HepG2 (cell line): Measurements from ENCODE around the gene TMEM184B. TPM values are rescaled to one million over a fixed set of nuclear protein-coding genes. Genes with fewer than 3 reads are reported as not detected.
A peak's percentile ranks its signal among the peaks of the same experiment; 100 is the strongest.

Experiments used
- ARNT2 ChIP-seq: sonication (generic); formaldehyde crosslinking; IDR thresholded peaks from 2 replicates; pipeline ENCODE4 v1.8.0; 2022; ENCODE audit warnings: mild to moderate bottlenecking, low read depth, missing genetic modification reagents, moderate library complexity
- BORCS8-MEF2B ChIP-seq: sonication (generic); formaldehyde crosslinking; IDR thresholded peaks from 2 replicates; pipeline ENCODE4 v1.8.0; 2022; ENCODE audit warnings: mild to moderate bottlenecking, missing genetic modification reagents
- DNMT1 ChIP-seq: sonication (generic); formaldehyde crosslinking; IDR thresholded peaks from 2 replicates; pipeline ENCODE4 v1.5.1; 2020; ENCODE audit warnings: mild to moderate bottlenecking, missing genetic modification reagents
- ELF3 ChIP-seq: IDR thresholded peaks from 2 replicates; pipeline ENCODE4 v1.6.1; 2016; ENCODE audit warnings: missing genetic modification reagents, missing compliant biosample characterization
- HCFC1 ChIP-seq: fragments of 150-350 bp; IDR thresholded peaks from 2 replicates; pipeline ENCODE4 v1.6.1; 2014; ENCODE audit warnings: low read depth, low read length
- KDM4B ChIP-seq: sonication (generic); formaldehyde crosslinking; IDR thresholded peaks from 2 replicates; pipeline ENCODE4 v1.4.0; 2020; ENCODE audit warnings: missing genetic modification reagents
- KMT2A ChIP-seq: sonication (generic); formaldehyde crosslinking; IDR thresholded peaks from 2 replicates; pipeline ENCODE4 v1.4.0; 2020; ENCODE audit warnings: missing genetic modification reagents
- MTA1 ChIP-seq: sonication (generic); formaldehyde crosslinking; IDR thresholded peaks from 2 replicates; pipeline ENCODE4 v1.4.0; 2020; ENCODE audit warnings: missing genetic modification reagents, mild to moderate bottlenecking, borderline replicate concordance
- MTA3 ChIP-seq: sonication (generic); formaldehyde crosslinking; IDR thresholded peaks from 2 replicates; pipeline ENCODE4 v1.4.0; 2020; ENCODE audit warnings: missing genetic modification reagents
- NAIF1 ChIP-seq: sonication (generic); formaldehyde crosslinking; IDR thresholded peaks from 2 replicates; pipeline ENCODE4 v1.5.0; 2020; ENCODE audit warnings: mild to moderate bottlenecking, missing genetic modification reagents, borderline replicate concordance
- NFE2L1 ChIP-seq: sonication (generic); formaldehyde crosslinking; IDR thresholded peaks from 2 replicates; pipeline ENCODE4 v1.4.0; 2020; ENCODE audit warnings: missing genetic modification reagents, mild to moderate bottlenecking, borderline replicate concordance
- ZNF10 ChIP-seq: sonication (generic); formaldehyde crosslinking; IDR thresholded peaks from 2 replicates; pipeline ENCODE4 v1.4.0; 2020; ENCODE audit warnings: mild to moderate bottlenecking, low read depth, missing genetic modification reagents, borderline replicate concordance
- ZNF350 ChIP-seq: sonication (generic); formaldehyde crosslinking; IDR thresholded peaks from 2 replicates; pipeline ENCODE4 v1.4.0; 2020; ENCODE audit warnings: mild to moderate bottlenecking, low read depth, missing genetic modification reagents, borderline replicate concordance
- ZNF367 ChIP-seq: sonication (generic); formaldehyde crosslinking; IDR thresholded peaks from 2 replicates; pipeline ENCODE4 v1.4.0; 2020; ENCODE audit warnings: missing genetic modification reagents, borderline replicate concordance
- ZNF556 ChIP-seq: sonication (generic); formaldehyde crosslinking; IDR thresholded peaks from 2 replicates; pipeline ENCODE4 v1.4.0; 2020; ENCODE audit warnings: mild to moderate bottlenecking, missing genetic modification reagents, borderline replicate concordance
- ZNF557 ChIP-seq: sonication (generic); formaldehyde crosslinking; IDR thresholded peaks from 2 replicates; pipeline ENCODE4 v1.4.0; 2020; ENCODE audit warnings: missing genetic modification reagents
- ZNF562 ChIP-seq: sonication (generic); formaldehyde crosslinking; IDR thresholded peaks from 2 replicates; pipeline ENCODE4 v1.8.0; 2022; ENCODE audit warnings: missing genetic modification reagents, borderline replicate concordance
- ZNF713 ChIP-seq: sonication (generic); formaldehyde crosslinking; IDR thresholded peaks from 2 replicates; pipeline ENCODE4 v1.4.0; 2020; ENCODE audit warnings: mild to moderate bottlenecking, missing genetic modification reagents
- ZSCAN9 ChIP-seq: IDR thresholded peaks from 2 replicates; pipeline ENCODE4 v1.6.1; 2016; ENCODE audit warnings: borderline replicate concordance
- polyA plus RNA-seq, 8 experiments: library from polyadenylated mRNA; depleted of rRNA in 3 of 8; stranded (reverse) in 7 of 8; unstranded in 1 of 8; fragments of >200 nt; fragmentation: Illumina TruSeq in 4 of 8; extraction: Trizol in 4 of 8; gene quantifications; 2 replicates each; pipeline versions ENCODE4 v1.2.1 to v1.2.3, GENCODE V29; 2011 to 2016; ENCODE audit warnings: low read depth in 4 of 8, missing spikeins in 1 of 8, mixed read lengths in 1 of 8; ENCODE audit not compliant: insufficient read depth in 1 of 8
- total RNA-seq, 5 experiments: library from RNA; depleted of rRNA; stranded (reverse); fragments of >200 nt; fragmentation: Illumina TruSeq; extraction: Trizol; gene quantifications; 2 replicates each; pipeline ENCODE4 v1.2.3, GENCODE V29; 2016; ENCODE audit warnings: low read depth in 1 of 5
- TF ChIP-seq, protein P1 (sequence below): sonication (generic); formaldehyde crosslinking; IDR thresholded peaks from 2 replicates; pipeline ENCODE4 v1.4.0; 2020; ENCODE audit warnings: missing genetic modification reagents, mild to moderate bottlenecking, borderline replicate concordance
- TF ChIP-seq, protein P2 (sequence below): sonication (generic); formaldehyde crosslinking; IDR thresholded peaks from 2 replicates; pipeline ENCODE4 v1.4.0; 2020; ENCODE audit warnings: missing genetic modification reagents, borderline replicate concordance
- TF ChIP-seq, protein P3 (sequence below): sonication (generic); formaldehyde crosslinking; conservative IDR thresholded peaks from 2 replicates; pipeline ENCODE4 v1.8.0; 2022; ENCODE audit warnings: mild to moderate bottlenecking, moderate library complexity, missing genetic modification reagents

TMEM184B gene
- total and polyA plus RNA-seq, 2 of the 13 experiments (the other 11 are each of a cell fraction or from before 2014, with no cell fraction given): 15.9 to 16.0 TPM

DNA sequence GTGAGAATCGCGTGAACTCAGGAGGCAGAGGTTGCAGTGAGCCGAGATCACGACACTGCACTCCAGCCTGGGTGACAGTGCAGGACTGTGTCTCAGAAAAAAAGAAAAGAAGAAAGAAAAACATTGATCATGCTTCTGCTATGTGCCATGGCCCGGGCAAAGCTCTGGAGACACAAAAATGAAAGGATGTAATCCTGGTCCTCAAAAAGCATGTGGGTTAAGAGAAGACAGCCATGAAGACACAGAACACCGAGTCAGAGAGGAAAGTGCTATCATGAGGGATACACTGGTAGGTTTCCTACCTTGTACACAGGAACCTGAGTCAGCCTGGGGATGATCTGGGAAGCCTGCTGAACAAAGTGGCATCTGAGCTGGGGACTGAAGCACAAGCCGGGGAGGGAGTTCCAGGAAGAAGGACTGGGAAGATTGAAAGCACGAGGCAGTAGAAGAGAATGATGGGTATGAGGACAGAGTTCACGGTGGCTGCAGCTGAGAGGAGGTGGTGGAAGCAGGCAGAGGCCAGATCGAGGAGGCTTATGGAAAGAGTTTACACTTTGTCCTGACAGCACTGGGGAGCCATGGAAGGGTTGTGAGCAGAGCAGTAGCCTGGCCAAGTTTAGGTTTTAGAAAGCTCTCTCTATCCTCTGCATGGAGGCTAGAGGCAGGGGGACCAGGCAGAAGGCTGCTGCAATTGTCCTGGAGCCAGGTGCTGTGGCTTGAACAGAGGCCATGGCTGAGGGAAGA, 80.9 kb downstream of the TMEM184B start (continued):
- TF ChIP-seq, protein P1, sequence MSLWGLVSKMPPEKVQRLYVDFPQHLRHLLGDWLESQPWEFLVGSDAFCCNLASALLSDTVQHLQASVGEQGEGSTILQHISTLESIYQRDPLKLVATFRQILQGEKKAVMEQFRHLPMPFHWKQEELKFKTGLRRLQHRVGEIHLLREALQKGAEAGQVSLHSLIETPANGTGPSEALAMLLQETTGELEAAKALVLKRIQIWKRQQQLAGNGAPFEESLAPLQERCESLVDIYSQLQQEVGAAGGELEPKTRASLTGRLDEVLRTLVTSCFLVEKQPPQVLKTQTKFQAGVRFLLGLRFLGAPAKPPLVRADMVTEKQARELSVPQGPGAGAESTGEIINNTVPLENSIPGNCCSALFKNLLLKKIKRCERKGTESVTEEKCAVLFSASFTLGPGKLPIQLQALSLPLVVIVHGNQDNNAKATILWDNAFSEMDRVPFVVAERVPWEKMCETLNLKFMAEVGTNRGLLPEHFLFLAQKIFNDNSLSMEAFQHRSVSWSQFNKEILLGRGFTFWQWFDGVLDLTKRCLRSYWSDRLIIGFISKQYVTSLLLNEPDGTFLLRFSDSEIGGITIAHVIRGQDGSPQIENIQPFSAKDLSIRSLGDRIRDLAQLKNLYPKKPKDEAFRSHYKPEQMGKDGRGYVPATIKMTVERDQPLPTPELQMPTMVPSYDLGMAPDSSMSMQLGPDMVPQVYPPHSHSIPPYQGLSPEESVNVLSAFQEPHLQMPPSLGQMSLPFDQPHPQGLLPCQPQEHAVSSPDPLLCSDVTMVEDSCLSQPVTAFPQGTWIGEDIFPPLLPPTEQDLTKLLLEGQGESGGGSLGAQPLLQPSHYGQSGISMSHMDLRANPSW (CRISPR knock-in tag): no peak
- TF ChIP-seq ZNF557 (CRISPR knock-in tag) (no peak), MTA3 (CRISPR knock-in tag) (no peak), ZNF562 (CRISPR knock-in tag) (no peak), ZNF10 (no peak), NAIF1 (CRISPR knock-in tag) (no peak), NFE2L1 (CRISPR knock-in tag) (no peak), ZSCAN9 (CRISPR knock-in tag) (no peak), BORCS8-MEF2B (CRISPR knock-in tag) (0 out of 2 replicates have a peak, but pooled peaks have one; percentile 22), ZNF350 (CRISPR knock-in tag) (no peak), DNMT1 (CRISPR knock-in tag) (no peak), HCFC1 (no peak), KMT2A (CRISPR knock-in tag) (no peak), ZNF556 (CRISPR knock-in tag) (no peak), MTA1 (CRISPR knock-in tag) (no peak), ARNT2 (CRISPR knock-in tag) (no peak), KDM4B (CRISPR knock-in tag) (no peak), ZNF367 (CRISPR knock-in tag) (no peak), ELF3 (CRISPR knock-in tag) (peak; percentile 50; the same call in 1 of the 2 replicates), ZNF713 (CRISPR knock-in tag) (no peak)
- TF ChIP-seq, protein P2, sequence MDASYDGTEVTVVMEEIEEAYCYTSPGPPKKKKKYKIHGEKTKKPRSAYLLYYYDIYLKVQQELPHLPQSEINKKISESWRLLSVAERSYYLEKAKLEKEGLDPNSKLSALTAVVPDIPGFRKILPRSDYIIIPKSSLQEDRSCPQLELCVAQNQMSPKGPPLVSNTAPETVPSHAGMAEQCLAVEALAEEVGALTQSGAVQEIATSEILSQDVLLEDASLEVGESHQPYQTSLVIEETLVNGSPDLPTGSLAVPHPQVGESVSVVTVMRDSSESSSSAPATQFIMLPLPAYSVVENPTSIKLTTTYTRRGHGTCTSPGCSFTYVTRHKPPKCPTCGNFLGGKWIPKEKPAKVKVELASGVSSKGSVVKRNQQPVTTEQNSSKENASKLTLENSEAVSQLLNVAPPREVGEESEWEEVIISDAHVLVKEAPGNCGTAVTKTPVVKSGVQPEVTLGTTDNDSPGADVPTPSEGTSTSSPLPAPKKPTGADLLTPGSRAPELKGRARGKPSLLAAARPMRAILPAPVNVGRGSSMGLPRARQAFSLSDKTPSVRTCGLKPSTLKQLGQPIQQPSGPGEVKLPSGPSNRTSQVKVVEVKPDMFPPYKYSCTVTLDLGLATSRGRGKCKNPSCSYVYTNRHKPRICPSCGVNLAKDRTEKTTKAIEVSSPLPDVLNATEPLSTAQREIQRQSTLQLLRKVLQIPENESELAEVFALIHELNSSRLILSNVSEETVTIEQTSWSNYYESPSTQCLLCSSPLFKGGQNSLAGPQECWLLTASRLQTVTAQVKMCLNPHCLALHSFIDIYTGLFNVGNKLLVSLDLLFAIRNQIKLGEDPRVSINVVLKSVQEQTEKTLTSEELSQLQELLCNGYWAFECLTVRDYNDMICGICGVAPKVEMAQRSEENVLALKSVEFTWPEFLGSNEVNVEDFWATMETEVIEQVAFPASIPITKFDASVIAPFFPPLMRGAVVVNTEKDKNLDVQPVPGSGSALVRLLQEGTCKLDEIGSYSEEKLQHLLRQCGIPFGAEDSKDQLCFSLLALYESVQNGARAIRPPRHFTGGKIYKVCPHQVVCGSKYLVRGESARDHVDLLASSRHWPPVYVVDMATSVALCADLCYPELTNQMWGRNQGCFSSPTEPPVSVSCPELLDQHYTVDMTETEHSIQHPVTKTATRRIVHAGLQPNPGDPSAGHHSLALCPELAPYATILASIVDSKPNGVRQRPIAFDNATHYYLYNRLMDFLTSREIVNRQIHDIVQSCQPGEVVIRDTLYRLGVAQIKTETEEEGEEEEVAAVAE (CRISPR knock-in tag): 0 out of 2 replicates have a peak, but pooled peaks have one; percentile 13
- TF ChIP-seq, protein P3, sequence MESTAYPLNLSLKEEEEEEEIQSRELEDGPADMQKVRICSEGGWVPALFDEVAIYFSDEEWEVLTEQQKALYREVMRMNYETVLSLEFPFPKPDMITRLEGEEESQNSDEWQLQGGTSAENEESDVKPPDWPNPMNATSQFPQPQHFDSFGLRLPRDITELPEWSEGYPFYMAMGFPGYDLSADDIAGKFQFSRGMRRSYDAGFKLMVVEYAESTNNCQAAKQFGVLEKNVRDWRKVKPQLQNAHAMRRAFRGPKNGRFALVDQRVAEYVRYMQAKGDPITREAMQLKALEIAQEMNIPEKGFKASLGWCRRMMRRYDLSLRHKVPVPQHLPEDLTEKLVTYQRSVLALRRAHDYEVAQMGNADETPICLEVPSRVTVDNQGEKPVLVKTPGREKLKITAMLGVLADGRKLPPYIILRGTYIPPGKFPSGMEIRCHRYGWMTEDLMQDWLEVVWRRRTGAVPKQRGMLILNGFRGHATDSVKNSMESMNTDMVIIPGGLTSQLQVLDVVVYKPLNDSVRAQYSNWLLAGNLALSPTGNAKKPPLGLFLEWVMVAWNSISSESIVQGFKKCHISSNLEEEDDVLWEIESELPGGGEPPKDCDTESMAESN (CRISPR knock-in tag): no peak
